GM10266 (cell line): Measurements from ENCODE around the gene LIME1.

Experiments
- DNase-seq: peaks from one replicate; pipeline ENCODE4 v3.0.0; 2012; ENCODE audit errors: extremely low spot score
- CTCF ChIP-seq: IDR thresholded peaks from 2 replicates; pipeline ENCODE4 v1.5.1; 2012; ENCODE audit warnings: mild to moderate bottlenecking, low read depth; ENCODE audit not compliant: control insufficient read depth, insufficient read depth; ENCODE audit errors: missing control alignments

Gene LIME1

GRCh38 chr20:63734111-63734945 is 2.1 kb upstream of the LIME1 start:
- TF ChIP-seq CTCF: no peak

GRCh38 chr20:63734946-63735858 is 1.3 kb upstream of the LIME1 start:
- DNase-seq: no peak
- no peak for TF ChIP-seq CTCF

More at GRCh38 chr20:63734111-63734945, 2.1 kb upstream of the LIME1 start:
- no peak for DNase-seq

GRCh38 chr20:63736893-63737694 is 630 bp downstream of the LIME1 start:
- DNase-seq: peak; percentile 59
- no peak for TF ChIP-seq CTCF

- TF ChIP-seq CTCF: no peak
- no peak for DNase-seq
Measured at GRCh38 chr20:63737695-63737944, 1.2 kb downstream of the LIME1 start.

- no peak for TF ChIP-seq CTCF
- peak; percentile 70 for DNase-seq
Measured at GRCh38 chr20:63737945-63738686, 1.7 kb downstream of the LIME1 start.

- TF ChIP-seq CTCF: no peak
- peak; percentile 31 for DNase-seq
Measured at GRCh38 chr20:63738687-63739129, 2.2 kb downstream of the LIME1 start.
